B cell (primary cell): ENCODE measurements around the gene TNRC6B. TPM values are rescaled to one million over a fixed set of nuclear protein-coding genes. Genes with fewer than 3 reads are reported as not detected.
A peak's percentile ranks its signal among the peaks of the same experiment; 100 is the strongest.

Source experiments
- ATAC-seq: fragments of 200-7000 bp; cut with Tn5 transposase; one replicate; pipeline ENCODE4 v1.10.0; 2021; ENCODE audit warnings: low read depth, mild to moderate bottlenecking, moderate number of reproducible peaks, moderate library complexity
- CTCF ChIA-PET: fragments of 350-600 bp; sonication (Branson Sonifier 250); formaldehyde crosslinking; loops from one replicate; lab custom pipeline; 2021; ENCODE audit warnings: antibody characterized with exemption, inconsistent platforms; lab: Charles Lee
- POLR2A ChIA-PET: fragments of 350-600 bp; sonication (Branson Sonifier 250); formaldehyde crosslinking; loops from one replicate; lab custom pipeline; 2021; ENCODE audit warnings: antibody characterized with exemption; lab: Charles Lee
- DNase-seq: peaks from one replicate; pipeline ENCODE4 v3.0.0; 2013
- H2AFZ ChIP-seq: 2 replicates; pipeline ENCODE4 v1.6.1; 2012; ENCODE audit warnings: mild to moderate bottlenecking, low read depth, low read length; ENCODE audit not compliant: insufficient read depth, poor library complexity, severe bottlenecking
- H3K27ac ChIP-seq, 2 donors: 1 replicate in 1 of 2; 2 replicates in 1 of 2; pipeline ENCODE4 v1.5.1; 2012 to 2013; ENCODE audit warnings: low read length in 2 of 2, mild to moderate bottlenecking in 2 of 2, moderate library complexity in 1 of 2
- H3K27me3 ChIP-seq, 4 experiments: fragments of 200-600 bp in 1 of 4; sonication (generic) in 1 of 4; replicated peaks in 1 of 4; 1 replicate in 2 of 4; 2 replicates in 2 of 4; pipeline versions ENCODE4 v1.6.1 to v1.7.0; 2013 to 2016; ENCODE audit warnings: low read length in 3 of 4, mild to moderate bottlenecking in 2 of 4, mixed read lengths in 1 of 4, moderate library complexity in 1 of 4; ENCODE audit not compliant: insufficient read depth in 4 of 4, control insufficient read depth in 3 of 4; ENCODE audit errors: control extremely low read depth in 1 of 4
- H3K36me3 ChIP-seq, 2 experiments: replicated peaks in 1 of 2; 1 replicate in 1 of 2; 2 replicates in 1 of 2; pipeline versions ENCODE4 v1.6.1 to v1.7.1; 2013; ENCODE audit warnings: low read length in 1 of 2; ENCODE audit not compliant: insufficient read depth in 2 of 2, control insufficient read depth in 1 of 2; ENCODE audit errors: control extremely low read depth in 1 of 2, extremely low read depth in 1 of 2
- H3K4me1 ChIP-seq, 2 donors: fragments of 200-600 bp in 1 of 2; sonication (generic) in 1 of 2; 1 replicate in 1 of 2; 2 replicates in 1 of 2; pipeline versions ENCODE4 v1.5.1 to v1.6.1; 2013 to 2017; ENCODE audit warnings: low read length in 2 of 2; ENCODE audit not compliant: control insufficient read depth in 2 of 2, insufficient read depth in 2 of 2
- H3K4me2 ChIP-seq: replicated peaks from 2 replicates; pipeline ENCODE3; 2012; ENCODE audit warnings: mild to moderate bottlenecking, low read depth, low read length; ENCODE audit not compliant: poor library complexity, severe bottlenecking
- H3K4me3 ChIP-seq, 5 experiments: fragments of 200-600 bp in 1 of 5; sonication (generic) in 1 of 5; 1 replicate in 3 of 5; 2 replicates in 2 of 5; pipeline versions ENCODE4 v1.5.1 to v1.7.0; 2011 to 2016; ENCODE audit warnings: low read length in 4 of 5, mild to moderate bottlenecking in 4 of 5, low read depth in 2 of 5, control low read depth in 1 of 5, moderate library complexity in 1 of 5; ENCODE audit not compliant: insufficient read depth in 1 of 5; ENCODE audit errors: control extremely low read depth in 1 of 5, extremely low read depth in 1 of 5
- H3K79me2 ChIP-seq: fragments of 200-600 bp; sonication (generic); one replicate; pipeline ENCODE4 v1.6.0; 2016; ENCODE audit warnings: low read length; ENCODE audit not compliant: control insufficient read depth, insufficient read depth
- H3K9ac ChIP-seq: fragments of 200-600 bp; sonication (generic); 2 replicates; pipeline ENCODE4 v1.6.1; 2017; ENCODE audit warnings: mild to moderate bottlenecking, low read length, moderate library complexity
- H3K9me3 ChIP-seq, 3 donors: one replicate each; pipeline versions ENCODE4 v1.6.1 to v1.7.1; 2013; ENCODE audit warnings: low read length in 2 of 3; ENCODE audit not compliant: control insufficient read depth in 2 of 3, insufficient read depth in 1 of 3; ENCODE audit errors: control extremely low read depth in 1 of 3
- H4K20me1 ChIP-seq: 2 replicates; pipeline ENCODE4 v1.6.0; 2012; ENCODE audit warnings: mild to moderate bottlenecking, low read length; ENCODE audit not compliant: insufficient read depth, control insufficient read depth, poor library complexity, severe bottlenecking
- H3K27ac Mint-ChIP-seq: one replicate; pipeline ENCODE4 v1.8.0; 2021; ENCODE audit warnings: mixed read lengths
- H3K27me3 Mint-ChIP-seq: one replicate; pipeline ENCODE4 v1.8.0; 2021; ENCODE audit warnings: mixed read lengths
- H3K4me1 Mint-ChIP-seq: one replicate; pipeline ENCODE4 v1.8.0; 2021; ENCODE audit warnings: mixed read lengths
- H3K4me3 Mint-ChIP-seq: one replicate; pipeline ENCODE4 v1.8.0; 2021; ENCODE audit warnings: mixed read lengths
- H3K9me3 Mint-ChIP-seq: one replicate; pipeline ENCODE4 v1.8.0; 2022; ENCODE audit warnings: mixed read lengths; ENCODE audit not compliant: insufficient read depth
- CTCF ChIP-seq: fragments of 200-600 bp; IDR thresholded peaks from one replicate; pipeline ENCODE4 v1.8.0; 2022; ENCODE audit warnings: antibody characterized with exemption, mild to moderate bottlenecking
- EZH2 ChIP-seq: IDR thresholded peaks from 2 replicates; pipeline ENCODE4 v1.6.1; 2012; ENCODE audit warnings: borderline replicate concordance, low read depth, mild to moderate bottlenecking, moderate library complexity, low read length; ENCODE audit not compliant: insufficient read depth, poor library complexity, severe bottlenecking
- WGBS: methylation state at CpG from one replicate; pipeline ENCODE4 v1.1.5; 2013; ENCODE audit warnings: missing lambda C conversion rate; ENCODE audit not compliant: insufficient coverage; 5-methylcytosine and 5-hydroxymethylcytosine counted together
- intact Hi-C: fragments of 100-400 bp; cut with micrococcal nuclease; formaldehyde crosslinking; loops from one replicate; pipeline ENCODE4 v1.10.0; 2022
- polyA plus RNA-seq: library from polyadenylated mRNA; depleted of rRNA; stranded (reverse); fragments of >200 nt; gene quantifications from 2 replicates; pipeline ENCODE4 v1.2.3, GENCODE V29; 2012
- total RNA-seq, 2 donors: library from RNA; stranded (reverse); fragments of 120-200 nt in 1 of 2; gene quantifications; 1 replicate in 1 of 2; 2 replicates in 1 of 2; pipeline versions ENCODE4 v1.2.3 to v1.2.4, GENCODE V29; 2013 to 2022

The TNRC6B gene
- total and polyA plus RNA-seq, 2 donors (not counting 1 experiment from before 2014, with no cell fraction given): 28.8 to 210 TPM

- Histone ChIP-seq H2AFZ (no peak overlapping the region), H4K20me1 (peaks cover 15% of the 10 kb centered on the region), H3K4me1 (peaks cover 33 to 34% of the 10 kb centered on the region in 2 donors), H3K9me3 (no peaks in the 10 kb centered on the region), H3K79me2 (peaks cover 58% of the 10 kb centered on the region), H3K27me3 (no peaks in the 10 kb centered on the region), H3K4me2 (no peak overlapping the region), H3K36me3 (peaks cover 0 to 14% of the 10 kb centered on the region in 2 experiments), H3K27ac (peak overlapping the region in 1 of 2 donors; percentile 28), H3K9ac (no peak overlapping the region), H3K4me3 (no peak overlapping the region)
- peak overlapping the region; percentile 26 for H3K27ac Mint-ChIP-seq
- intact Hi-C loops: loop anchor here (2.0 to 5.0 kb wide), 5 partner anchors 35 to 1303 kb away; partner anchors contain the start of genes CBX6, RANGAP1, RPS19BP1 and SLC25A17
- ChIA-PET CTCF (no interaction called here), POLR2A (interaction anchor here (0.9 kb wide), 1 partner anchor 1018 kb away, joined by 8 read pairs; no protein-coding TSS in a partner anchor)
- peaks cover 53% of the 10 kb centered on the region for H3K4me1 Mint-ChIP-seq
- TF ChIP-seq EZH2 (no peak), CTCF (no peak)
- no peak for DNase-seq
- 98% methylated on average over 10 of the region's 12 CpGs for WGBS
- H3K4me3 Mint-ChIP-seq: no peak overlapping the region
- H3K9me3 Mint-ChIP-seq: no peaks in the 10 kb centered on the region
- H3K27me3 Mint-ChIP-seq: no peaks in the 10 kb centered on the region
- no peak for ATAC-seq
Observed at GRCh38 chr22:40175611-40176244, 2.0 kb upstream of the TNRC6B start.
